Measurements from ENCODE around the gene ELOF1.
A peak's percentile ranks its signal among the peaks of the same experiment; 100 is the strongest.

ELOF1 gene

DNA sequence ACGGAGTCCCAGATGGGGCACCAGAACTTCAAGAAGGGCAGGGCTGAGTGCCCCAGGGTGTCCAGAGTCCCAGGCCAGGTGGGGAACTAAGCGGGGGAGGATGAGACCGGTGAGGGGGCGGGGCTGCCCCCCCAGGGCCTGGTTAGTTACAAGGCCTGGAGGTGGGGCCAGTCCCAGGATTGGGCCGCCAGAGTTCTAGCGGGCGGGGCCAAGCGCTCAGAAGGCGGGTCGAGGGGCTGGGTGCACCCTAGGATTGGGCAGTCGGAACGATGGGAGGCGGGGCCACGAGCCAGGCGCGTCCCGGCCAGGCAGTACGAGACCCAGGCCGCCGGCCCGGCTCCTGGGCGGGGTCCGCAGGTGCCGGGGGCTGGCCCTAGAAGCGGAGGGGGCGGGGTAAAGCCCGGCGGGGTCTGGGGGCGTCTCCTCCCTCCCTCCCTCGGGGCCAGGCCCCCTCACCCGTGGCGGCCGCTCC, 54.0 kb downstream of the ELOF1 start:
- peak; percentile 70 for DNase-seq (ENCODE audit: low read depth)
- TF ChIP-seq, protein P1, sequence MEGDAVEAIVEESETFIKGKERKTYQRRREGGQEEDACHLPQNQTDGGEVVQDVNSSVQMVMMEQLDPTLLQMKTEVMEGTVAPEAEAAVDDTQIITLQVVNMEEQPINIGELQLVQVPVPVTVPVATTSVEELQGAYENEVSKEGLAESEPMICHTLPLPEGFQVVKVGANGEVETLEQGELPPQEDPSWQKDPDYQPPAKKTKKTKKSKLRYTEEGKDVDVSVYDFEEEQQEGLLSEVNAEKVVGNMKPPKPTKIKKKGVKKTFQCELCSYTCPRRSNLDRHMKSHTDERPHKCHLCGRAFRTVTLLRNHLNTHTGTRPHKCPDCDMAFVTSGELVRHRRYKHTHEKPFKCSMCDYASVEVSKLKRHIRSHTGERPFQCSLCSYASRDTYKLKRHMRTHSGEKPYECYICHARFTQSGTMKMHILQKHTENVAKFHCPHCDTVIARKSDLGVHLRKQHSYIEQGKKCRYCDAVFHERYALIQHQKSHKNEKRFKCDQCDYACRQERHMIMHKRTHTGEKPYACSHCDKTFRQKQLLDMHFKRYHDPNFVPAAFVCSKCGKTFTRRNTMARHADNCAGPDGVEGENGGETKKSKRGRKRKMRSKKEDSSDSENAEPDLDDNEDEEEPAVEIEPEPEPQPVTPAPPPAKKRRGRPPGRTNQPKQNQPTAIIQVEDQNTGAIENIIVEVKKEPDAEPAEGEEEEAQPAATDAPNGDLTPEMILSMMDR (IDR thresholded peaks at IDR 0.05; ENCODE audit: control insufficient read depth, insufficient read depth, low read depth, low read length, missing control alignments) = no peak
- peak overlapping the region; percentile 50 for H3K4me3 ChIP-seq (ENCODE audit: control insufficient read depth, low read depth, low read length)

GRCh38 chr19:11504502-11505031, 54.5 kb downstream of the ELOF1 start:
- TF ChIP-seq, protein P1 (IDR thresholded peaks at IDR 0.05; ENCODE audit: control insufficient read depth, insufficient read depth, low read depth, low read length, missing control alignments) = no peak

More at GRCh38 chr19:11504502-11505031, 54.5 kb downstream of the ELOF1 start:
- peak overlapping the region; percentile 50 for H3K4me3 ChIP-seq (ENCODE audit: control insufficient read depth, low read depth, low read length)
- no peak for DNase-seq (ENCODE audit: low read depth)

All from AG09309 (cell line).